CD4-positive, CD25-positive, alpha-beta regulatory T cell (primary cell): ENCODE measurements around the gene TSPEAR. TPM values are rescaled to one million over a fixed set of nuclear protein-coding genes. Genes with fewer than 3 reads are reported as not detected.
"Not testable (repeated sequence)": the region's sequence is repeated elsewhere in the genome, so short reads cannot be mapped to it uniquely, and the experiment has no call there.

ENCODE experiments used
- ATAC-seq, 2 donors: fragments of 150-1000 bp; cut with Tn5 transposase; one replicate each; pipeline ENCODE4 v1.10.0; 2021; ENCODE audit warnings: low read depth in 2 of 2, moderate number of reproducible peaks in 2 of 2, moderate library complexity in 1 of 2
- DNase-seq, 3 donors: peaks; one replicate each; pipeline versions ENCODE4 v3.0.0 to v3.0.0-alpha.2; 2012 to 2022; ENCODE audit warnings: mixed read lengths in 1 of 3
- H3K27ac ChIP-seq: one replicate; pipeline ENCODE4 v1.7.0; 2013; ENCODE audit warnings: mild to moderate bottlenecking, low read length; ENCODE audit not compliant: insufficient read depth, poor library complexity, severe bottlenecking
- H3K27me3 ChIP-seq: one replicate; pipeline ENCODE4 v1.7.0; 2013; ENCODE audit warnings: low read length; ENCODE audit not compliant: control insufficient read depth, insufficient read depth
- H3K36me3 ChIP-seq: one replicate; pipeline ENCODE4 v1.7.0; 2013; ENCODE audit warnings: mild to moderate bottlenecking, low read length, moderate library complexity; ENCODE audit not compliant: control insufficient read depth, insufficient read depth
- H3K4me1 ChIP-seq: 2 replicates; pipeline ENCODE4 v1.7.0; 2013; ENCODE audit warnings: mild to moderate bottlenecking, low read length; ENCODE audit not compliant: insufficient read depth, control insufficient read depth, poor library complexity, severe bottlenecking
- H3K4me3 ChIP-seq: one replicate; pipeline ENCODE4 v1.7.0; 2013; ENCODE audit warnings: low read depth, mild to moderate bottlenecking, low read length, moderate library complexity
- H3K9me3 ChIP-seq, 2 experiments: 1 replicate in 1 of 2; 2 replicates in 1 of 2; pipeline ENCODE4 v1.7.0; 2013; ENCODE audit warnings: low read length in 2 of 2, mild to moderate bottlenecking in 1 of 2, moderate library complexity in 1 of 2; ENCODE audit not compliant: control insufficient read depth in 2 of 2
- H3K27ac Mint-ChIP-seq, 3 donors: one replicate each; pipeline ENCODE4 v1.8.0; 2020 to 2022; ENCODE audit warnings: mild to moderate bottlenecking in 3 of 3, mixed read lengths in 3 of 3, moderate library complexity in 2 of 3
- H3K27me3 Mint-ChIP-seq: one replicate; pipeline ENCODE4 v1.8.0; 2022; ENCODE audit warnings: mild to moderate bottlenecking, mixed read lengths
- H3K36me3 Mint-ChIP-seq: one replicate; pipeline ENCODE4 v1.8.0; 2020; ENCODE audit warnings: mixed read lengths
- H3K4me1 Mint-ChIP-seq, 4 donors: one replicate each; pipeline ENCODE4 v1.8.0; 2020 to 2022; ENCODE audit warnings: mixed read lengths in 4 of 4, mild to moderate bottlenecking in 1 of 4
- H3K4me3 Mint-ChIP-seq, 4 donors: one replicate each; pipeline ENCODE4 v1.8.0; 2020 to 2022; ENCODE audit warnings: mild to moderate bottlenecking in 4 of 4, mixed read lengths in 4 of 4, moderate library complexity in 3 of 4
- H3K9me3 Mint-ChIP-seq, 7 donors: one replicate each; pipeline ENCODE4 v1.8.0; 2020 to 2022; ENCODE audit warnings: mixed read lengths in 7 of 7, mild to moderate bottlenecking in 3 of 7, moderate library complexity in 2 of 7
- polyA plus RNA-seq, 4 donors: library from polyadenylated mRNA; unstranded; fragments of 300-500 nt; fragmentation: Illumina TruSeq; gene quantifications; one replicate each; pipeline ENCODE4 v1.2.3, GENCODE V29; 2021
- total RNA-seq: library from RNA; stranded (reverse); gene quantifications from one replicate; pipeline ENCODE4 v1.2.3, GENCODE V29; 2022

TSPEAR gene
- total and polyA plus RNA-seq, 5 donors from 2014 or later: 0.05 TPM; not detected in 4

GRCh38 chr21:44697811-44698734 lies 13.3 kb downstream of the TSPEAR start:
- Histone ChIP-seq H3K27ac (no peak overlapping the region), H3K27me3 (no peaks in the 10 kb centered on the region), H3K4me1 (no peaks in the 10 kb centered on the region), H3K9me3 (peaks cover under 1 to 2% of the 10 kb centered on the region in 2 experiments), H3K4me3 (no peak overlapping the region), H3K36me3 (no peaks in the 10 kb centered on the region)
- Mint-ChIP-seq H3K9me3 (peaks cover 0 to 4% (median 3%) of the 10 kb centered on the region in 7 donors), H3K4me1 (peaks cover 0 to 9% (median 2%) of the 10 kb centered on the region in 4 donors), H3K36me3 (no peaks in the 10 kb centered on the region), H3K4me3 (no peak overlapping the region), H3K27ac (peak overlapping the region in 2 of 3 donors; percentile 29 to 38), H3K27me3 (peaks cover 54% of the 10 kb centered on the region)
- DNase-seq: no peak
- ATAC-seq: no peak

DNA sequence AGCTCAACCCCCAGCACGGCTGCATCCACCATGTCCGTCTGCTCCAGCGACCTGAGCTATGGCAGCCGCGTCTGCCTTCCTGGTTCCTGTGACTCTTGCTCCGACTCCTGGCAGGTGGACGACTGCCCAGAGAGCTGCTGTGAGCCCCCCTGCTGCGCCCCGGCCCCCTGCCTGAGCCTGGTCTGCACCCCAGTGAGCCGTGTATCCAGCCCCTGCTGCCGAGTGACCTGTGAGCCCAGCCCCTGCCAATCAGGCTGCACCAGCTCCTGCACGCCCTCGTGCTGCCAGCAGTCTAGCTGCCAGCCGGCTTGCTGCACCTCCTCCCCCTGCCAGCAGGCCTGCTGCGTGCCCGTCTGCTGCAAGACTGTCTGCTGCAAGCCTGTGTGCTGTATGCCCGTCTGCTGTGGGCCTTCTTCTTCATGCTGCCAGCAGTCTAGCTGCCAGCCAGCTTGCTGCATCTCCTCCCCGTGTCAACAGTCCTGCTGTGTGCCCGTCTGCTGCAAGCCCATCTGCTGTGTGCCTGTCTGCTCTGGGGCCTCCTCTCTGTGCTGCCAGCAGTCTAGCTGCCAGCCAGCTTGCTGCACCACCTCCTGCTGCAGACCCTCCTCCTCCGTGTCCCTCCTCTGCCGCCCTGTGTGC lies 14.1 kb downstream of the TSPEAR start, which contains the start of gene KRTAP10-12:
TSS of gene KRTAP10-12 (plus strand) at position 1 of the 639 bp plus-strand sequence. CDS start at position 31, 30 bp downstream.
- Mint-ChIP-seq H3K27me3 (peaks cover 50% of the 10 kb centered on the region), H3K27ac (peak within 1 kb of the TSS in 1 of 3 donors; percentile 38), H3K9me3 (peaks cover 0 to 11% (median 3%) of the 10 kb centered on the region in 7 donors)
- H3K9me3 ChIP-seq, H3K4me3 ChIP-seq, ATAC-seq, H3K36me3 ChIP-seq, DNase-seq, H3K4me1 ChIP-seq, H3K27me3 ChIP-seq, H3K36me3 Mint-ChIP-seq, H3K4me1 Mint-ChIP-seq, H3K27ac ChIP-seq, H3K4me3 Mint-ChIP-seq: not testable (repeated sequence)

GRCh38 chr21:44696572-44696971 lies 14.8 kb downstream of the TSPEAR start:
- Histone ChIP-seq H3K4me1 (no peaks in the 10 kb centered on the region), H3K4me3 (no peak overlapping the region), H3K36me3 (no peaks in the 10 kb centered on the region), H3K27me3 (peaks cover 2% of the 10 kb centered on the region), H3K9me3 (peaks cover 4 to 12% of the 10 kb centered on the region in 2 experiments), H3K27ac (no peak overlapping the region)
- H3K4me1 Mint-ChIP-seq: peaks cover 0 to 12% (median 2%) of the 10 kb centered on the region in 4 donors
- H3K4me3 Mint-ChIP-seq: no peak overlapping the region
- H3K27me3 Mint-ChIP-seq: peaks cover 57% of the 10 kb centered on the region
- no peak overlapping the region for H3K27ac Mint-ChIP-seq
- H3K9me3 Mint-ChIP-seq: peaks cover 0 to 12% (median 3%) of the 10 kb centered on the region in 7 donors
- no peak for ATAC-seq
- DNase-seq: no peak
- no peaks in the 10 kb centered on the region for H3K36me3 Mint-ChIP-seq

- Mint-ChIP-seq H3K27me3 (peaks cover 54% of the 10 kb centered on the region), H3K4me3 (no peak overlapping the region), H3K27ac (no peak overlapping the region), H3K4me1 (peaks cover 0 to 13% (median 4%) of the 10 kb centered on the region in 4 donors), H3K36me3 (no peaks in the 10 kb centered on the region), H3K9me3 (peaks cover 0 to 12% (median 2%) of the 10 kb centered on the region in 7 donors)
- no peaks in the 10 kb centered on the region for H3K36me3 ChIP-seq
- ATAC-seq: no peak
- peaks cover 4 to 12% of the 10 kb centered on the region in 2 experiments for H3K9me3 ChIP-seq
- H3K27me3 ChIP-seq: peaks cover 6% of the 10 kb centered on the region
- H3K4me1 ChIP-seq: no peaks in the 10 kb centered on the region
- no peak overlapping the region for H3K4me3 ChIP-seq
- H3K27ac ChIP-seq: no peak overlapping the region
- no peak for DNase-seq
Observed at GRCh38 chr21:44695641-44696040, 15.7 kb downstream of the TSPEAR start.

DNA sequence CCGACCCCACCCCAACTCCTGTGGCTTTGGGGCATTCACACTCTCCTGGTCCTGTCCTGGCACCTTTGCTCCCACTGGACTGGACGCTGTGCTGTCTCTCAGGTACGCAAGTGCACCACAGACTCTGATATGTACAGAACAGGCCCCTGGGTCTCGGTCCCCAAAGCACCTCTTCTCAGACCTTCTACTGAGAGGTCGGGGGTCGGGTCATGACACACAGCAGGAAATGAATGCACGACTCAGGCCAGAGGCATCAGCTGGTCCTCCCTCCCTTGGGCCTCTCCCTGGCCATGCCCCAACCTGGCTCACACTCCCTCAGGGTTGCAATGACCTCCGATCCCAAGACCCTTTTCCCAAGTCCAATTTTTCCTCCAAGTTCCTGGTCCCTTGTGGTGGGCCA lies 16.2 kb downstream of the TSPEAR start:
- DNase-seq (no peak), ATAC-seq (no peak)
- Mint-ChIP-seq H3K4me3 (no peak overlapping the region), H3K9me3 (peaks cover 0 to 12% (median 2%) of the 10 kb centered on the region in 7 donors), H3K27me3 (peaks cover 57% of the 10 kb centered on the region), H3K27ac (no peak overlapping the region), H3K36me3 (no peaks in the 10 kb centered on the region), H3K4me1 (peaks cover 0 to 13% (median 4%) of the 10 kb centered on the region in 4 donors)
- Histone ChIP-seq H3K4me1 (no peaks in the 10 kb centered on the region), H3K36me3 (no peaks in the 10 kb centered on the region), H3K27me3 (peaks cover 6% of the 10 kb centered on the region), H3K9me3 (peaks cover 4 to 12% of the 10 kb centered on the region in 2 experiments), H3K27ac (no peak overlapping the region), H3K4me3 (no peak overlapping the region)

DNA sequence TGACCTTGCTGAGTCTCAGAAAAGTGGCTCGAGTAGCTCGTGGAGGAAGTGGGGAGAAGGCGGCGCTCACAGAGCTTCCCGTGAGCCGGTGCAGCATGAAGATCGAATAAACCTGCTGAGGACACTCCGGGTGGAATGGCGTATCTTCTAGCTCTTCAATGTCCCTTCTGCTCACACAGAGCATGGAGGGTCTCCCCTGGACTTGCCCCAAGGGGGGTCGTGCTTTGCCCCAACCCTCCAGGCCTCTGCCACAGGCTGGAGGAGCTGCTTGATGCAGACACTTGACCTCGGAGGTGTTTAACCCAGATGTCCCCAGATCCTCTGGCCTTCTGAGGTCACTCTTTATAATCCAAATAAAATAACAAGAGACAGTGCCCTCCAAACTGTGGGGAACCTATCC lies 16.6 kb downstream of the TSPEAR start:
- Histone ChIP-seq H3K27me3 (peaks cover 6% of the 10 kb centered on the region), H3K9me3 (peaks cover 4 to 12% of the 10 kb centered on the region in 2 experiments), H3K4me3 (no peak overlapping the region), H3K27ac (no peak overlapping the region), H3K36me3 (no peaks in the 10 kb centered on the region), H3K4me1 (no peaks in the 10 kb centered on the region)
- no peak overlapping the region for H3K4me3 Mint-ChIP-seq
- peaks cover 59% of the 10 kb centered on the region for H3K27me3 Mint-ChIP-seq
- H3K36me3 Mint-ChIP-seq: no peaks in the 10 kb centered on the region
- H3K27ac Mint-ChIP-seq: no peak overlapping the region
- peaks cover 0 to 12% (median 2%) of the 10 kb centered on the region in 7 donors for H3K9me3 Mint-ChIP-seq
- ATAC-seq: no peak
- H3K4me1 Mint-ChIP-seq: peaks cover 0 to 13% (median 4%) of the 10 kb centered on the region in 4 donors
- no peak for DNase-seq

GRCh38 chr21:44692798-44693512 lies 18.4 kb downstream of the TSPEAR start:
- Mint-ChIP-seq H3K4me1 (peaks cover 0 to 7% (median 4%) of the 10 kb centered on the region in 4 donors), H3K9me3 (peaks cover 0 to 12% (median 2%) of the 10 kb centered on the region in 7 donors)

More at GRCh38 chr21:44692798-44693512, 18.4 kb downstream of the TSPEAR start:
- Mint-ChIP-seq H3K4me3 (no peak overlapping the region), H3K27ac (no peak overlapping the region), H3K36me3 (no peaks in the 10 kb centered on the region), H3K27me3 (peaks cover 47% of the 10 kb centered on the region)
- Histone ChIP-seq H3K27ac (no peak overlapping the region), H3K36me3 (no peaks in the 10 kb centered on the region), H3K27me3 (peaks cover 6% of the 10 kb centered on the region), H3K4me3 (no peak overlapping the region), H3K4me1 (no peaks in the 10 kb centered on the region), H3K9me3 (peaks cover 4 to 12% of the 10 kb centered on the region in 2 experiments)
- ATAC-seq (no peak), DNase-seq (no peak)
